SU-DHL-6 (cell line): ENCODE data around the gene CATSPERE.

Experiments used
- H2AFZ ChIP-seq: fragments of 200-600 bp; sonication (generic); 2 replicates; pipeline ENCODE4 v1.6.1; 2014; ENCODE audit warnings: low read depth, mild to moderate bottlenecking, moderate library complexity, mixed read lengths, antibody characterized with exemption, low read length; ENCODE audit not compliant: severe bottlenecking
- H3F3A ChIP-seq: fragments of 200-600 bp; shearing (Covaris generic); 2 replicates; pipeline ENCODE4 v1.6.0; 2016; ENCODE audit warnings: antibody characterized with exemption, mild to moderate bottlenecking; ENCODE audit not compliant: insufficient read depth
- H3K27ac ChIP-seq: fragments of 200-600 bp; sonication (generic); 2 replicates; pipeline ENCODE4 v1.5.1; 2016; ENCODE audit warnings: low read depth, mild to moderate bottlenecking, low read length, moderate library complexity, mixed read lengths
- H3K27me3 ChIP-seq: fragments of 200-600 bp; sonication (generic), shearing (Covaris generic); 2 replicates; pipeline ENCODE4 v1.6.0; 2014; ENCODE audit warnings: mild to moderate bottlenecking, low read length
- H3K36me3 ChIP-seq: fragments of 200-600 bp; sonication (generic); 2 replicates; pipeline ENCODE4 v1.6.1; 2014; ENCODE audit warnings: mild to moderate bottlenecking, low read length, mixed read lengths
- H3K4me2 ChIP-seq: fragments of 300-600, 200-600 bp; shearing (Covaris generic), sonication (generic); 2 replicates; pipeline ENCODE4 v1.6.0; 2014; ENCODE audit warnings: low read length, low read depth, mild to moderate bottlenecking; ENCODE audit not compliant: poor library complexity, severe bottlenecking
- H3K4me3 ChIP-seq: fragments of 200-600 bp; sonication (generic); 2 replicates; pipeline ENCODE4 v1.5.1; 2014; ENCODE audit warnings: antibody characterized with exemption, low read length, mild to moderate bottlenecking, mixed read lengths; ENCODE audit not compliant: insufficient read depth, poor library complexity, severe bottlenecking
- H3K79me2 ChIP-seq: fragments of 200-600 bp; sonication (generic); 2 replicates; pipeline ENCODE4 v1.6.1; 2014; ENCODE audit warnings: mild to moderate bottlenecking, low read length, moderate library complexity; ENCODE audit not compliant: insufficient read depth
- H3K9ac ChIP-seq: fragments of 200-600 bp; sonication (generic); 2 replicates; pipeline ENCODE4 v1.7.0; 2014; ENCODE audit warnings: mild to moderate bottlenecking, low read length
- H3K9me2 ChIP-seq: fragments of 200-600 bp; sonication (generic); replicated peaks from 2 replicates; pipeline ENCODE4 v1.6.1; 2014; ENCODE audit warnings: low read length; ENCODE audit not compliant: insufficient read depth
- H3K9me3 ChIP-seq: fragments of 200-600 bp; sonication (generic); 2 replicates; pipeline ENCODE4 v1.6.1; 2014; ENCODE audit warnings: low read length, mixed read lengths; ENCODE audit not compliant: insufficient read depth
- H4K20me1 ChIP-seq: fragments of 200-600 bp; sonication (generic); 2 replicates; pipeline ENCODE4 v1.6.1; 2014; ENCODE audit warnings: low read depth, mild to moderate bottlenecking, antibody characterized with exemption, low read length, moderate library complexity, mixed read lengths
- EZH2phosphoT487 ChIP-seq: fragments of 200-600 bp; sonication (generic), shearing (Covaris generic); conservative IDR thresholded peaks from 2 replicates; pipeline ENCODE4 v1.6.1; 2018; ENCODE audit warnings: mild to moderate bottlenecking, antibody characterized with exemption, low read length, moderate library complexity, mixed read lengths
- TF ChIP-seq, protein P1 (sequence below): fragments of 200-600 bp; sonication (generic); IDR thresholded peaks from one replicate; pipeline ENCODE4 v1.5.1; 2017; ENCODE audit warnings: antibody characterized with exemption, mild to moderate bottlenecking, low read length, moderate library complexity; ENCODE audit not compliant: insufficient read depth, poor library complexity, severe bottlenecking

Gene CATSPERE

DNA sequence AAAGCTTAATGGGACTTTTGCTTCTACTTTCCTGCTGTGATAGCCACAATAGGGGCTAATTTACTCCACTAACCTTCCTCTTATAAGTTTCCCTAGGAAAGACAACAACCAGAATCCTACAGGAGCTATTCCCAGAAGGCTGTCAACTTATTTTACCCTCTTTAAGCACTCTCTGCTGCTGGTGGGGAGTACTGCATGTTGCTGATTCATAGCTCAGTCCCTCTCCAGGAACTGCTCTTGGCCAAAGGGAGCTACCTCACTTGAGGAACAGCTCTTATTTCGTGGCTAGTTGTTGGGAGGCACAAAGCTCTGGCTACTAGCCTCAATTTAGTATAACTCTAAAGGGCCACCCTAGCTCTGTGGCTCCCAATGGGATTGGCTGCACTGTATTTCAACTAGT is 46.5 kb upstream of the CATSPERE start:
- Histone ChIP-seq H3K4me3 (no peak overlapping the region), H3K27ac (no peak overlapping the region), H3K9me3 (no peaks in the 10 kb centered on the region), H3K27me3 (no peaks in the 10 kb centered on the region), H4K20me1 (no peaks in the 10 kb centered on the region), H3F3A (no peaks in the 10 kb centered on the region), H3K4me2 (no peak overlapping the region), H3K9me2 (no peaks in the 10 kb centered on the region), H3K79me2 (no peaks in the 10 kb centered on the region), H3K9ac (no peak overlapping the region), H2AFZ (no peak overlapping the region), H3K36me3 (peaks cover 46% of the 10 kb centered on the region)
- no peak for TF ChIP-seq EZH2phosphoT487
- TF ChIP-seq, protein P1, sequence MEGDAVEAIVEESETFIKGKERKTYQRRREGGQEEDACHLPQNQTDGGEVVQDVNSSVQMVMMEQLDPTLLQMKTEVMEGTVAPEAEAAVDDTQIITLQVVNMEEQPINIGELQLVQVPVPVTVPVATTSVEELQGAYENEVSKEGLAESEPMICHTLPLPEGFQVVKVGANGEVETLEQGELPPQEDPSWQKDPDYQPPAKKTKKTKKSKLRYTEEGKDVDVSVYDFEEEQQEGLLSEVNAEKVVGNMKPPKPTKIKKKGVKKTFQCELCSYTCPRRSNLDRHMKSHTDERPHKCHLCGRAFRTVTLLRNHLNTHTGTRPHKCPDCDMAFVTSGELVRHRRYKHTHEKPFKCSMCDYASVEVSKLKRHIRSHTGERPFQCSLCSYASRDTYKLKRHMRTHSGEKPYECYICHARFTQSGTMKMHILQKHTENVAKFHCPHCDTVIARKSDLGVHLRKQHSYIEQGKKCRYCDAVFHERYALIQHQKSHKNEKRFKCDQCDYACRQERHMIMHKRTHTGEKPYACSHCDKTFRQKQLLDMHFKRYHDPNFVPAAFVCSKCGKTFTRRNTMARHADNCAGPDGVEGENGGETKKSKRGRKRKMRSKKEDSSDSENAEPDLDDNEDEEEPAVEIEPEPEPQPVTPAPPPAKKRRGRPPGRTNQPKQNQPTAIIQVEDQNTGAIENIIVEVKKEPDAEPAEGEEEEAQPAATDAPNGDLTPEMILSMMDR = no peak

DNA sequence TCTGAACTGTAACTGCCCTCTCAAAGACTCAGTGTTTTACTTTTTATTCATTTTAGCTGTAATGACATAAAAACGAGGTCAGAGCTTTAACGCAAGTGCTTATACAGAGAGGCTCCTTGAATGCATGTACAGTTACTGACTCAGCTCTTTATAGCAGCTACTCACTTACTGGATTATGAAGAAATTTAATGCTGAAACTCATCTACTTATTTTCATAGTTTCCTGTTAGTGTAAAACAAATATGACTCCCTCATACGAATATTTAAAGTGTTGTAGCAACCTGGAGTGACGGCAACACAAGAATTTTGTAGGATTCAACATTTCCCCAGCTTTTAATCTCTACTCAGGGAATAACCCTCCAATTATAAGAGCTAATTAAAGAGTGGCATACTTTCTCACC is 42.0 kb upstream of the CATSPERE start:
- Histone ChIP-seq H3K79me2 (no peaks in the 10 kb centered on the region), H2AFZ (no peak overlapping the region), H3K9me2 (no peaks in the 10 kb centered on the region), H3K27me3 (no peaks in the 10 kb centered on the region), H3K9me3 (no peaks in the 10 kb centered on the region), H3K27ac (no peak overlapping the region), H4K20me1 (no peaks in the 10 kb centered on the region), H3K4me2 (no peak overlapping the region), H3K9ac (no peak overlapping the region), H3K36me3 (peaks cover 65% of the 10 kb centered on the region), H3K4me3 (no peak overlapping the region), H3F3A (peaks cover 4% of the 10 kb centered on the region; the same call in 1 of the 2 replicates)
- TF ChIP-seq, protein P1 = no peak
- no peak for TF ChIP-seq EZH2phosphoT487

DNA sequence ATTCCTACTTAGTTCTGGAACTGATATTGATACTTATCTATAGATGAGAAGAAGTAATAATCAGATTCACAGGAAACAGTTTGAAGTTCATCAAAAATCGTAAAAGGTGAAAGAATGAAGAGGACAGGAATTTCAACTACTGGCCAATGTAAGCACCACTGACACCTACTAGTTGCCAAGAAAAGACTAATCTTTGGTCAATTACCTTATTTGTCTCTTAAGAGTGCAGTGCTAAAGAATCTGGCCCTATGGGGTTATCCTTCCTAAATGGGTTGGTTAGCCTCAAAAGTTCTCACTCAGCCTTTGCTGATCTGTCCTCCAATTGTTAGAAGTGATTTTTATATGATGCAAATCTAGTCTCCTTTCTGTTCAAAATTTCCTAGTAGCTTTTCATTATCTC is 38.9 kb upstream of the CATSPERE start:
- H3K79me2 ChIP-seq = no peaks in the 10 kb centered on the region
- H3K9me2 ChIP-seq = no peaks in the 10 kb centered on the region
- H4K20me1 ChIP-seq = no peaks in the 10 kb centered on the region
- H3F3A ChIP-seq = peaks cover 4% of the 10 kb centered on the region; the same call in 1 of the 2 replicates
- no peak overlapping the region for H3K4me2 ChIP-seq
- no peak overlapping the region for H2AFZ ChIP-seq
- no peak overlapping the region for H3K9ac ChIP-seq
- no peak overlapping the region for H3K4me3 ChIP-seq
- H3K27ac ChIP-seq = no peak overlapping the region
- H3K27me3 ChIP-seq = no peaks in the 10 kb centered on the region
- TF ChIP-seq, protein P1 = no peak
- no peak for TF ChIP-seq EZH2phosphoT487
- H3K9me3 ChIP-seq = no peaks in the 10 kb centered on the region
- peaks cover 61% of the 10 kb centered on the region for H3K36me3 ChIP-seq
